ENCODE measurements around the gene DMD. TPM values are rescaled to one million over a fixed set of nuclear protein-coding genes. Genes with fewer than 3 reads are reported as not detected.

The DMD gene
- total RNA-seq, 1 donor = 32.4 TPM

DNA sequence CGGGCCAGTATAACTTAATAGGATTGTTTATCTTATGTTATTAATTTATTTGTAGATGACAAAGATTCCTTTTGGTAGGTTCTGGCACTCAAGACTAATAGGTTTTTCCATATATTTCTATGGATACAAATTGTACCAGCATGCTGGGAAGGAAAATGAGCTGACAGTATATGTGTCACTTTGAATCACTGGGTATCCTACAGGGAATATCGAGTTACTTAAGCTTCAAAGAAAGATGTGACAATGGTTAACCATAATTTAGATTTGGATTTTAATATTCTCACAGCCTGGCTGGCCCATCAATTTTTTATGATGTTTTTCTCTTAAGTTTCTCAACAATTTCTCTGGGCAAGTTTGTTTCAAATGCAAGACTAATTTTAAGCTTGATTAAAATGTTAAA, 1640.7 kb downstream of the DMD start:
- no peak overlapping the region for H3K4me3 ChIP-seq (ENCODE audit: low read depth, low read length)
- DNase-seq (ENCODE audit: low read depth) = no peak
- TF ChIP-seq, protein P1, sequence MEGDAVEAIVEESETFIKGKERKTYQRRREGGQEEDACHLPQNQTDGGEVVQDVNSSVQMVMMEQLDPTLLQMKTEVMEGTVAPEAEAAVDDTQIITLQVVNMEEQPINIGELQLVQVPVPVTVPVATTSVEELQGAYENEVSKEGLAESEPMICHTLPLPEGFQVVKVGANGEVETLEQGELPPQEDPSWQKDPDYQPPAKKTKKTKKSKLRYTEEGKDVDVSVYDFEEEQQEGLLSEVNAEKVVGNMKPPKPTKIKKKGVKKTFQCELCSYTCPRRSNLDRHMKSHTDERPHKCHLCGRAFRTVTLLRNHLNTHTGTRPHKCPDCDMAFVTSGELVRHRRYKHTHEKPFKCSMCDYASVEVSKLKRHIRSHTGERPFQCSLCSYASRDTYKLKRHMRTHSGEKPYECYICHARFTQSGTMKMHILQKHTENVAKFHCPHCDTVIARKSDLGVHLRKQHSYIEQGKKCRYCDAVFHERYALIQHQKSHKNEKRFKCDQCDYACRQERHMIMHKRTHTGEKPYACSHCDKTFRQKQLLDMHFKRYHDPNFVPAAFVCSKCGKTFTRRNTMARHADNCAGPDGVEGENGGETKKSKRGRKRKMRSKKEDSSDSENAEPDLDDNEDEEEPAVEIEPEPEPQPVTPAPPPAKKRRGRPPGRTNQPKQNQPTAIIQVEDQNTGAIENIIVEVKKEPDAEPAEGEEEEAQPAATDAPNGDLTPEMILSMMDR (IDR thresholded peaks at IDR 0.05; ENCODE audit: insufficient read depth, low read depth, low read length) = no peak

DNA sequence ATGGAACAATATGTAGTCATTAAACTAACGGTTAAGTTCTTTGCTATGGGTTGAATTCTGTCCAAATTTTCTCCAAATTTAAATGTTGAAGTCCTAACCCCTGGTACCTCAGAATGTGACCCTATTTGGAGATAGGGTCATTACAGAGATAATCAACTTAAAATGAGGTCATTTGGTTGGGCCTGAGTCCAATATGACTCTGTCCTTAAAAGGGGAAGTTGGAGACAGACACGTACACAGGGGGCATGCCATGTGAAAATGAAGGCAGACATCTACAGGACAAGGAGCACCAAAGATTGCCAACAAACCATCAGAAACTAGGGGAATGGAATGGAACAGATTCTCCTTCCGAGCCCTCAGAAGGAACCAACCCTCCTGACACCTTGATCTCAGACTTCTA, 1647.6 kb downstream of the DMD start:
- no peak overlapping the region for H3K4me3 ChIP-seq (ENCODE audit: low read depth, low read length)
- DNase-seq (ENCODE audit: low read depth) = no peak
- TF ChIP-seq, protein P1 (IDR thresholded peaks at IDR 0.05; ENCODE audit: insufficient read depth, low read depth, low read length) = no peak

DNA sequence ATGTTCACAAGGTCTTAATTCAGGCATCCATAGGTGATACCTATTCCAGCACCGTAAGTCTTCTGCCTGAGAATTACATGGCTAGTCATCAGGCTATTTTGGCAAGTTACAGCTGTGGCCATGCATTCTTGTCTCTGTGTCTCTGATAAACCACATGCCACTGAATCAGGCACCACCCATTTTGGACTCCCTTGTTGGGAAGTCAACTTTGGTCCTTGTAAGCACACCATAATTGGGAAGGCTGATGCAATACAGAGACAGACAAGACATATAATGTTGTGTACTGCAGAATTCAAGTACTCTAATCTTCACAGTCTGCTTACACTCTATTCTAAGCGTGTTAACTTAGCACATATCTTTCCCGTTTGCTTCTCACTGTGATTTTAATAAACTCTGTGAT, 1655.8 kb downstream of the DMD start:
- TF ChIP-seq, protein P1 (IDR thresholded peaks at IDR 0.05; ENCODE audit: insufficient read depth, low read depth, low read length) = no peak
- no peak for DNase-seq (ENCODE audit: low read depth)
- no peak overlapping the region for H3K4me3 ChIP-seq (ENCODE audit: low read depth, low read length)

DNA sequence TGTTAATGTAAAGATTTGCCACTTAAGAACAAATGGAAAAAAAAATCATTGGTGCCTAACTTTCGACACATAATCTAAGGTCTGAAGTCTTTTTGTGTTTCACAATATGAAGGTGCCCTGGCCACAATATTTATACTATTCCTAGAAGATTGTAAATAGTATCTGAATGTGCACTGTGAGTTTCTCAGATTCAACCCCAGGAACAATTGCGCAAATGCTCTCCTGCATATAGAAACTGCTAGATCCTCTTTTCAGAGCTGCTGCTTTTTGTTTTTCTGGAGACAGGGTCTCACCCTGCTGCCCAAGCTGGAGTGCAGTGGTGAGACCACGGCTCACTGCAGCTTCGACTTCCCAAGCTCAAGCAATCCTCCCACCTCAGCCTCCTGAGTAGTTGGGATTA, 1659.4 kb downstream of the DMD start:
- TF ChIP-seq, protein P1 (IDR thresholded peaks at IDR 0.05; ENCODE audit: insufficient read depth, low read depth, low read length) = no peak
- peak; percentile 48 for DNase-seq (ENCODE audit: low read depth)
- H3K4me3 ChIP-seq (ENCODE audit: low read depth, low read length) = no peak overlapping the region

DNA sequence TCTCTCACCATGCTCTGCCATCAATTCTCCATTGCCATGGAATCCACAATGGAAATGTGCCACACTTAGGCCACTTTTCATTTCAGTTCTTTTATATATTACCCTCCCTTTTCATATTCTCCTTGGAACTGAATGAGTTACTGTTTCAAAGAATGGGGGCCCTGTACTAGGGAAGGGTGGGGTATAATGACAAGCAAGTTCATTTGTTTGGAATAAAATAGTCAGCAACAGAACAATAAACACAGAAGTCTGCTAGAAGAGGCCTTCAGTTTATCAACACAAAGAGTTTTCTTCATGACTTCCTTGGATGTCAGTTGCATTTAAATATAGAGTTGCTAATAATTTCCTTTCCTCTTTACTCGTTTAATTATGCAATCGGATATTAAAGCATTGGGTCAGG, 1661.2 kb downstream of the DMD start:
- TF ChIP-seq, protein P1 (IDR thresholded peaks at IDR 0.05; ENCODE audit: insufficient read depth, low read depth, low read length) = no peak
- H3K4me3 ChIP-seq (ENCODE audit: low read depth, low read length) = no peak overlapping the region
- DNase-seq (ENCODE audit: low read depth) = no peak

DNA sequence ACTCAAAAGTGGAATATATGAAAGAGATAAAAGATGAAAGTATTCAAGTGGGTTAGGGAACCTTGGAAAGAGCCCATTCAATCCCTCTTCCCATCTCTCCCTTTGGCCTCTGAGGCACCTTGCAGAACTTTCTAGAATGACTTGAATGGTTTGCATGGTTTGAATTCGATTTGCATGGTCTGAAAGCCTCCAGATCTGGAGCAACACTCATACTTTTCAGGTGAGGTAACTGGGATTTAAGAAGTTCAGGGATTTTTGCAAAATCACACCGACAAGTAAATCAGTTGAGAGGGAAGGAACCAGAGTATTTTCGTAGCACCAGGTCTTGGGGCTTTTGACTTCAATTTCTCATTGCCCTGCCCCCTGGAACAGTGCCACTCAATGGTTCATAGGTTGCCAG, 1663.5 kb downstream of the DMD start:
- no peak for DNase-seq (ENCODE audit: low read depth)

DNA sequence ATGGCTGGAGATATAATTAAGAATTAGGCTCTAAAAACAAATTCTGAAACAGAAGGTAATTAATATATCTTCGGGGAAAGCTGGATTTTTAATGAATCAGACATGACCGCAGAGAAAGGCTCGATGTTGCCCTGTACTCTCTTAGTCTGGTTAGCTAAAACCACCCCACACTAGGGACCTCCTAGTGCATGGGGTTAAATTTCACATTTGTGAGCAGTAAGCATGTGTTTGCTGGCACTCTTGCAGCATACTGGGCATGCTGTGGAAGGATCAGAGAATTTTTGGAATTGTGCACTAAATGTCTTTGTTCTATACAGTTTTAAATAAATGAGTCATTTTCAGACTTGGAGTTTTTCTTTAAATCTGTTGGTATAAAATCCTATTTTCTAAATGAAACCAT, 1663.9 kb downstream of the DMD start:
- DNase-seq (ENCODE audit: low read depth) = no peak
- H3K4me3 ChIP-seq (ENCODE audit: low read depth, low read length) = no peak overlapping the region
- TF ChIP-seq, protein P1 (IDR thresholded peaks at IDR 0.05; ENCODE audit: insufficient read depth, low read depth, low read length) = no peak

More for the DNA sequence above, 1663.5 kb downstream of the DMD start:
- TF ChIP-seq, protein P1 (IDR thresholded peaks at IDR 0.05; ENCODE audit: insufficient read depth, low read depth, low read length) = no peak
- H3K4me3 ChIP-seq (ENCODE audit: low read depth, low read length) = no peak overlapping the region
